ENCODE data around the gene EIF4G3.
"Not testable (repeated sequence)": the region's sequence is repeated elsewhere in the genome, so short reads cannot be mapped to it uniquely, and the experiment has no call there.

Gene EIF4G3

DNA sequence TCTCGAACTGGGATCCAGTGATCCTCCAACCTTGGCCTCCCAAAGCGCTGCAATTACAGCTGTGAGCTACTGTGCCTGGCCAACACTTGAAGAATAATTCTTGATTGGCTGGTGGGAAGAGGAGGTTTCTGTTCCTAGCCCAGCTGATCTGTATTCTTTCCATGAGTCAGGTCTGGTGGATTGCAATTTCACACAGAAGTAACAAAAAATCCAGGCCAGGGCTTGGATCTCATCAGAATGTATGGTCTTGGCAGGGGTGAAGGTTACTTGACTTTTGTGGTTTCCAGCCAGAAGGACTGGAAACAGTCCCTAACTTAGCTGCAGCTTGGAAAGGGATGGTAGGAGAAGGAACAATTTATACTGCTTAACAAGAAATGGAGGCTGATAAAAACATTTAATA is 384.5 kb downstream of the EIF4G3 start:
- DNase-seq: peak; percentile 54

DNA sequence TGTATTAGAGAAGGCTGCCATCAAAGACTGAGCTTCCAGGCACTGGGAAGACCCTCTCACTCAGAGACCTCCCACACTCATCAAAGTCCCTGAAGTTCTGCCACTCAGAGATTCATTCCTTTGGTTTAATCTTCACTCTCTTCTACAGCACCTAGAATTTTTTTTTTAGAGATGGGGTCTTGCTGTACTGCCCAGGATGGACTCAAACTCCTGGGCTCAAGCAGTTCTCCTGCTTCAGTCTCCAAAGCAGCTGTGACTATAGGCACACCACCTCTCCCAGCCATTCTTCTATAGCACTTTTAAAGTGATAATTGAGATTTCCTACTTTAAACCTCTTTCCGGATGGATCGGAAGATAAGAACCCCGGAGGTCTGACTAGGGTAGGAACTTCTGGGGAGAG is 385.9 kb downstream of the EIF4G3 start:
- no peak for DNase-seq

DNA sequence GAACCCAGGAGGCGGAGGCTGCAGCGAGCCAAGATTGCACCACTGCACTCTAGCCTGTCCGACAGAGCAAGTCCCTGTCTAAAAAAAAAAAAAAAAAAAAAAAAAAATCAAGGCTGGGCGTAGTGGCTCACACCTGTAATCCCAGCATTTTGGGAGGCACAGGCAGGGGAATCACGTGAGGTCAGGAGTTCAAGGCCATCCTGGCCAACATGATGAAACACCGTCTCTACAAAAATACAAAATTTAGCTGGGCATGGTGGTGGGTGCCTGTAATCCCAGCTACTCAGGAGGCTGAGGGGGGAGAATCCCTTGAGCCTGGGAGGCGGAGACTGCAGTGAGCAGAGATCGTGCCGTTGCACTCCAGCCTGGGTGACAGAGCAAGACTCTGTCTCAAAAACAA is 387.1 kb downstream of the EIF4G3 start:
- not testable (repeated sequence) for DNase-seq

DNA sequence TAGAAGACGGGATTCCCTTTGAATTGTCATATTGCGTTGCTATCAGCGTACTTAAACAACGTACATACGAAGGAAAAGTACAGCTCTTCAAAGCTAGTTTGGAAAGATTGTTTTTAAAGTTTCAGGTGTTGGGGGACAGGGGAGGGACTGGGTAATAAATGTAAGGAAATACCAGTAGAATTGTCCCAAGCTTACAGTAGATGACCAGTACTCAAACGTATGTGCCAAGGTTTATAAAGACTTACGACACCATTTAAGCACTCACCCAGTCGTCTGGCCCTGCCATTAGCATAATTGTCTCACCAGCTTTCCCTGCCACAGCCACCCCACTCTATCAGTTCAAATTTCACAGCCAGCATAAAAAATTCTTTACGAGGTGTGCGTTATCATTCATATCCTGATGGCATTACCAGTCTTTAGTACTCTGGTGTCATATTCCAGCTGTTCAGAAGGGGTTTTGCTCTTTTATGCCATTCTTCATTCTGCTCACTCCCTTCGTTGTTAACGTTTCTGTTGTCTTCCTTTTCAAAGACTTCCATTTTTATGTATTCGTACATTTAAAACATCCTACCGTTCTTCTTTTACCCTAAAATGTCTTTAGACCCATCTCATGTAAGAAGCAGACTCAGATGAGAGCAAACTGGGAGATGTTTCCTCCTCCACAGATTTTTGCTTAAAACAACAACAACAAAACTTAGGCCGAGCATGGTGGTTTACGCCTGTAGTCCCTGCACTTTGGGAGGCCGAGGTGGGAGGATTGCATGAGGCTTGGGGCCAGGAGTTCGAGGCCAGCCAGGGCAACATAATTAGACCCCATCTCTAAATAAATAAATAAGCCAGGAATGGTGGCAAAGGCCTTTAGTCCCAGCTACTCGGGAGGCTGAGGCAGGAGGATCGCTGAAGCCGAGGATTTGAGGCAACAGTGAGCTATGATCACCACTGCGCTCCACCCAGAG is 388.6 kb downstream of the EIF4G3 start:
- DNase-seq: peak; percentile 70

DNA sequence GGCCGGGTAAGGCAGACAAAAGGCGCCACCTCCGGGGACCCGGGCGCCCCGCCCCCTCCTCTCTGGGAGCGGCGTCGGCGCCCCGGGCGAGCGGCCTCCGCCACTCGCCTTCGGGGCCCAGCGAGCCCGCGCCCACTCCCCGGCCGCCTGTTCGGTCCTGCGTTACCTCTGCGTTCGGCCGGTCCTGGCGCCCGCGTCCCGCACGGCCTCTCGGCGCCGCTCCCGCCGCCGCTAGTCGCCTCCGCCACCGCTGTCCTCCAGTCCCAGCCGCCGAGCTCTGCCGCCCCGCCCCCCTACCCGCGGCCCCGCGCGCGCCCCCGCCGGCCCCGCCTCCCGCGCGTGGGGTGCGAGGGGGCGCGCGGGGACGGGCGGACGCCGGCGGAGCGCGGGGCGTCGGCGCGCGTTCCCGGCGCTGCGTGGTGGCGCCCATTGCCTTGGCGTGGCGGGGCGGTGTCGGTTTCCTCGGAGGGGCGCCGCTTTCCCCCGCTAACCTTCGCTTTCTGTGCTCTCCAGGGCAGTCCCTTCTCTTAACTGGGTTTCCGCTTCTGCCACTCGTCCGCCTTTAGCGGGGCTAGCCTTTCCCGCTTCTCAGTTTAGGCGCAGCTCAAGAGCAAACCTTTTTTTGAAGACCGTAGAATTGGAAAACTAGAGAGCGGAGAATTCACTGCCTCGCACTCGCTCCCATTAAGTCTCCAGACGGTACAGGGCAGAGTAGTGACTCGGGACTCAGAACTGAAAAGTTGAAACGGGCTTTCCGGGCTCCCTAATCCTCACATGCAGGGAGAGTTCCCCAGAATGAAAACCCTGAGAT is 389.5 kb downstream of the EIF4G3 start, which contains the start of gene HP1BP3:
Gene HP1BP3, minus strand, starts transcription at position 279 of the 811 bp plus-strand sequence. CDS start 6,867 bp downstream, outside the sequence.
- DNase-seq: peak; percentile 85

DNA sequence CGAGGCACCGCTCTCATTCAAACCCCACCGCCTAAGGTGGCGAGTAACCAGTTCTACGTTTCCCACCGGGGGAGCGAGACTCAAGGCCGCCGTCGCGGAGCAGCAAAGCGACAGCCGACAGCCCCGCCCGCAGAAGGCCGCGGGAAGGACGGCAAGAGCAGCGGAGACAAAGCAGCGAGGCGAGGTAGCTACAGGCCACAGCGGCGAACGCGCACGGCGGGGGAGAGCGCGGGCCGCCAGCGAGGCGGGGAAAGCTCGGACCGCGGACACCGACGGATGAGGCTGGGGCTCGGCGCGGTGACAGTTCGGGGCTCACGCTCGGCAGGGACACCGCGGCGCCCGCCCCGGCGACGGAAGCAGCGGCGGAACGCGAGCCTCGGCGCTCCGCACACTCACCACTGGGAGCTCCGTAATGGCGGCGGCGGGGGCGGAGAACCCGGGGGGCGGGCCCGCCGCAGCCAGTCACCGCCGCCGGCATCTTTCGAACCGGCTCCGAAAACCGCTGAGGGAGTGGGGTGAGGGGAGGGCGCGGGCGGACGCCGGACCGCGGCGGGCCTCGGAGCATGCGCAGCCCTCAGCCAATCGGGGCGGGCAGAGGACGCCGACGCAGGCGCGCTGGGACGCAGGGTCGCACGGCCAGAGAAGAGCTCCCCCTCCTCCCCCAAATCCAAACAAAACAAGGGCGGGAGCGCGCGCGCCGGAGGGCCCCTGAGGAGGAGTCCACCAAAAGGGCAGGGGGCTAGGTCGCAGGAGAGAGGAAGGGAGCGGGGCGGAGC is 390.3 kb downstream of the EIF4G3 start:
- DNase-seq: peak; percentile 99

DNA sequence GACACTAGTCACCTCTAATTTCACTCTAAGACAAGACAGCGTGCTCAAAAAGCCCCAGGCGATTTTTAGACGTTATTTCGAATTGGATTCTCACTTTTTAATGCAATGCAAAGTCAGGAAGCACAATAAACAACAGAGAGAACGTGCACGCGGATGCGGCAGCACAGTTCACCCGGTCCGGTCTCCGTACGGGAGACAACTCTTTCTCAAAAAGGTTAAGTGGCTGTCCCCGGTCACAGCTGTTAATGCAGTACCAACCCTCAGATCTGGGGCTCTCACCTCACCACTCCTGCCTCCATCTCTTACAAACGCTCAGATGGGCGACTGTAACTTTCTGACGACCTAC is 390.8 kb downstream of the EIF4G3 start:
- no peak for DNase-seq

DNA sequence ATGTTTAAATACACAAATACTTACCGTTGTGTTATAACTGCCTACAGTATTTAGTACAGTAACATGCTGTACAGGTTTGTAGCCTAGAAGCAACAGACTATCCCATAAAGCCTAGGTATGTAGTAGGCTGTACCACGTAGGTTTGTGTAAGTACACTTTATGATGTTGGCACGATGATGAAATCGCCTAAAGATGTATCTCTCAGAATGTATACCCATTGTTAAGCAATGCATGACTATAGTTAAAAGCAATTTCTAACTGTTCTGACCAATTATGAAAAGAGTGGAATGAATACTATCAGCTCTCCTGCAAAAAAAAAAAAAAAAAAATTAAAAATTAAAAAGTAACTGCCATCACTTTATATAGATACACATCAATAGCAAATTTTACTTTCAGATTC is 401.0 kb downstream of the EIF4G3 start:
- no peak for DNase-seq

DNA sequence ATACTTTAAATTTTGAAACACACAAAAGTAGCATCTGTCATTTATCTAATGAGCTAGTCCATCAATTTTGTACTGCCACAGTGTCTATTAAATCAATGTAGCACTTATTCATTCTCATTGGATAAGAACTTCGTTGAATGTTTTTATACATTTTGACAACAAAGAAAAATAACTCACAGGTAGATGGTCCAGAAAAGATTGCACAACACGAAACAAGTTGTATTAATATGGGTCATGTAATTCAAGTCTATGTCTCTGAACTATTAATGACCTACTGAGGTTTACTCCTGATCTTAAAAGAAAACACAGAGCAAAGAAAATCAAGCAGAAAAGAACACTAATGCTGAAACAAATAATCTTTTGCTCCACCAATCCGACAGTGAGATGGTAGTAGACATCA is 404.9 kb downstream of the EIF4G3 start:
- DNase-seq: no peak

DNA sequence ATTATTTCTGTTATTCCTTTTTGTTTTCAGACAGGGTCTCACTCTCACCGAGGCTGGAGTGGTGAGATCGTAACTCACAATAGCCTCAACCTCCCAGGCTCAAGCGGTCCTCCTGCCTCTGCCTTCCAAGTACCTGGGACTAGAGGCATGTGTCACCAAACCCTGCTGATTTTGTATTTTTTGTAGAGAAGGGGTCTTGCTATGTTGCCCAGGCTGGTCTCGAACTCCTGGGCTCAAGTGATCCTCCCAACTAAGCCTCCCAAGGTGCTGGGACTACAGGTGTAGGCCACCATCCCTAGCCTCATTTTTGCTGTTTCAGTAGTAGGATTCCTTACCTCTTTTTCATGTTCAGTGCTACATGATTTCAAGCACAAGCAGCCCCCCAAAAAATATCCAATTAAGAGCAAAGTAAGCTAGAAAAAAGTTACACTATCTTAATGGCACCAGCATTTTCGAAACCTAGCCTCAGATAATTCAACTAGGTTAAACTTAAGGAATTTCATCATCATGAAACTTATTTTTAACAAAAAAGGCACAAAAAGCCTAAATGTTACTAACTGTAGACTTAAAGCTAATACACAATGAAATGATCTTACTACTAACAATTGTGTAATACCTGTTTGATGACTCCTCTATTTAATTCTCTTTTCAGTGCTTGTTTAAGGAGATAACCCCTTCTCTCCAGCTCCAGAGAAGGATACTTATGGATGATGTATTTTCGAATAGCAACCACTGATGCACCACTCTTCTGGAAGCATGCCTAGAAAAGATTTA is 406.2 kb downstream of the EIF4G3 start:
- no peak for DNase-seq

DNA sequence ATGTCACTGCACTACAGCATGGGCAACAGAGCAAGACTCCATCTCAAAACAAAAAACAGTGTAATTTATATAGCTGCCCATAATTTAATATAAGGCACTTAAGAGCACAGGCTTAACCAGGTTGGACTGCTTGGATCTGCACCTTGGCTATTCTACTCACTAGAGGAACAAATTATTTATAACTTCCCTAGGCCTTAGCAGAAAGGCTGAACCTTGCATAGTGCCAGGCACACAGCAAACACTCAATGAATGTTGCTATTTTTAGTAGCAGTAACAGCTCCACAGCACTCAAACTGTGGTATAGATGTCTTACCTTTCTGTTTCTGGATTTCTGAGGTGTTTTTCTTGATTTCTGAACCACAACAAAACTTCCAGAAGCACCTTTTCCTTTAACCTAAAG is 409.4 kb downstream of the EIF4G3 start:
- no peak for DNase-seq

DNA sequence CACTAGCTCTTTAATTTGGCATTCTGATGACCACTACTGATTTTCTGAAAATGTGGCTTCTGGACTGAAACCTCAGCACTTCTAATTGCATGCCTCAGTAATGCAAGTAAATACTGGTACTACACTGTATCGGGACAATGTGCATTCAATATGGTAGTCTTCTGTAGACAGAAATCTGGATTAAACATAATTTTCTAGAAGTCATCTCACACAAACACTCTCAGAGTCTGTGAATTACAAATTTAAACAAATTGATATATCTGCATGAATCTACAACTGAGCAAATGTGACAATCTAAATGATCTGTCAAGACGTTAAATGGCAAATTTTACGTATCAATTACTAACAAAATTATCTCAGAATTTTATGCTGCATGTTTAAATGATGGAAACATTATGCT is 413.3 kb downstream of the EIF4G3 start:
- no peak for DNase-seq

DNA sequence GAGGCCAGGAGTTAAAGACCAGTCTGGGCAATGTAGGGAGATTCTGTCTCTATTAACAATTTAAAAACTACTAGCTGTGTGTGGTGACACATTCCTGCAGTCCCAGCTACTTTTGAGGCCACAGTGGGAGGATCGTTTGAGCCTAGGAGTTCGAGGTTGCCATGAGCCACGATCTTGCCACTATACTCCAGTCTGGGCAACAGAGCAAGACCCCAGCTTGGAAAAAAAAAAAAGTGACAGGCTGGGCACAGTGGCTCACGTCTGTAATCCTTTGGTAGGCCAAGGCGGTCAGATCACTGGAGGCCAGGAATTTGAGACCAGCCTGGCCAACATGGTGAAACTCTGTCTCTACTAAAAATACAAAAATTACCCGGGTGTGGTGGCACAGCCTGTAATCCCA is 416.4 kb downstream of the EIF4G3 start:
- no peak for DNase-seq

Measured in islet precursor cell (in vitro differentiated cells).